DLD1 (cell line): ENCODE results near the gene GCLC.
"Not testable (repeated sequence)": the region's sequence is repeated elsewhere in the genome, so short reads cannot be mapped to it uniquely, and the experiment has no call there.

Source experiments
- in situ Hi-C: cut with HindIII; loops from 2 replicates; pipeline ENCODE4 v1.10.0; 2017; ENCODE audit warnings: low sequenced_read_pairs

GCLC gene

DNA sequence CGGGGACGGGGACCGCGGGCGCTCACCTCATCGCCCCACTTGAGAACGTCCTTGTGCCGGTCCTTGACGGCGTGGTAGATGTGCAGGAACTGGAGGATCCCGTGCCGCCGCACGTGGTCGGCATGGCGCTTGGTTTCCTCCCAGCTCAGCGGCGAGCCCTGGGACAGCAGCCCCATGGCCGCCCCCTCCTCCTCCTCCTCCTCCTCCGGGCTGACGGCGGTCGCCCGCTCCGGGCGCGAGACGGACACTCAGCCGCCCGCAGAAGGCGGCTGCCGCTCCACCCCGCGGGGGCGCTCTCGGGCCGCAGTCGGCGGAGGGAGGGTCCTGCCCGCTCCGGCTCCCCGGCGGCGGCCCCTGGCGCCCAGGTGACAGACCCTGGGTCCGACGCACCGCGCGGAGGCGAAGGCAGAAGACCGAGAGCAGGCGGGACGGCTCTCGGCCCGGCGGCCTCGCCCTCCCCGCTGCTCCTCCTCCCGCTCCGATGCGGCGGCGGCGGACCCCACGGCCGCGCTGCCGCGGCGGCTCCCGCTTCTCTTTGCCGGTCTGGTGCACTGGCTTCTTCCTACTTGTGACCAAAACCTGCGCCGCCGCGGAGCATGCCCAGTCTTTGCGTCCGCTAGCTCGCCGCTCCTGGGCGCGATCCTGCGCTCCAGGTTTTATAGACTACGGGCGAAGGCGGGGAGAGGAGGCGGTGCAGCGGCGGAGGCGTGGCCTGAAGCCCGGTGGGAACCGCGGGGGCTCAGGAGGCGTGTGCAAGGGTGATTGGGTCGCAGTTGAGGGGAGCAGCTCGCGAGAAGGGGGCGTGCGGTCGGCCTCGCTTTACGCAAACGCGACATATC, at the start of gene GCLC:
Gene GCLC (minus strand): TSS at position 632 of the 839 bp plus-strand sequence. CDS start 456 bp downstream, at position 176.
- in situ Hi-C loops = no loop called here

DNA sequence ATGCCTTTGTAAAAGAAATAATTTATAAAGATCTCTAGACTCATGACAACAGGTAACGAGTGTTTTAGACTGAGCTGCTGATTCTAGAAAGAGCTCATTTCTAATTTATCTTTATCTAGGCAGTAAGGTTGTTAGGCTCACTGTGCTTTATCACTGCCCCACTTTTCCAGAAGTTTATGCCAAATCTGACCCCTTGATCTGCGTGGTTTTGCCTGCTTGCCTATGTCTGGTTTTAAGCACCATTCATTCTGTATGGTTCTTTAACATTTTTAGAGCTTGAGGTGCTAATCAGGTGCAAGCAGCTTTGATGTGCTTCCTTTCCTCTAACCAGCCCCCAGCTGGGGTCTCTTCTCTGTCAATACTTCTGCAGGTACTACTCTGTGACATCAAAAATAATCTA, 49.7 kb upstream of the GCLC start:
- in situ Hi-C loops = no loop called here

GRCh38 chr6:53593001-53593488, 48.1 kb upstream of the GCLC start:
- in situ Hi-C loops = no loop called here

DNA sequence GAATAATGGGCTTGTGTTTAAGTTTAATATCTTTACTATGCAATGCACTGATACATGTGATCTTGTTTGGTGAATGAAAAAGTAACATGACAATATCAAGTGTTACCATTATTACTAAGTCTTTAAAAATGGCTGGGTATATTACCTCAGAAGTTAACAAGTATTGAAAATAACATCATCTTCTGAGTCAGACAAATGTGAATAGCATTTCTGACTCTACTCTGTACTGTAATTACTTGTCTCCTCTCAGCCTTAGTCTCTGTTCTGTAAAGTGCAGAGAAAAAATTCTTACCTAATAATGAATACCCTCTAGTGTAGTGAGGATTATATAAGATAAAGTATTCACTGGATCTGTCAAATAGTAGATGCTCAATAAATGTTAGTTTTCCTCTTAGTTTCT, 47.0 kb upstream of the GCLC start:
- in situ Hi-C loops = no loop called here

- in situ Hi-C loops = loop anchor here (10.0 kb wide), 1 partner anchor 84 kb away; no protein-coding TSS in a partner anchor
Measured at GRCh38 chr6:53588816-53589509, 44.1 kb upstream of the GCLC start.

GRCh38 chr6:53587291-53587690, 42.4 kb upstream of the GCLC start:
- in situ Hi-C loops = loop anchor here (10.0 kb wide), 1 partner anchor 82 kb away; no protein-coding TSS in a partner anchor

DNA sequence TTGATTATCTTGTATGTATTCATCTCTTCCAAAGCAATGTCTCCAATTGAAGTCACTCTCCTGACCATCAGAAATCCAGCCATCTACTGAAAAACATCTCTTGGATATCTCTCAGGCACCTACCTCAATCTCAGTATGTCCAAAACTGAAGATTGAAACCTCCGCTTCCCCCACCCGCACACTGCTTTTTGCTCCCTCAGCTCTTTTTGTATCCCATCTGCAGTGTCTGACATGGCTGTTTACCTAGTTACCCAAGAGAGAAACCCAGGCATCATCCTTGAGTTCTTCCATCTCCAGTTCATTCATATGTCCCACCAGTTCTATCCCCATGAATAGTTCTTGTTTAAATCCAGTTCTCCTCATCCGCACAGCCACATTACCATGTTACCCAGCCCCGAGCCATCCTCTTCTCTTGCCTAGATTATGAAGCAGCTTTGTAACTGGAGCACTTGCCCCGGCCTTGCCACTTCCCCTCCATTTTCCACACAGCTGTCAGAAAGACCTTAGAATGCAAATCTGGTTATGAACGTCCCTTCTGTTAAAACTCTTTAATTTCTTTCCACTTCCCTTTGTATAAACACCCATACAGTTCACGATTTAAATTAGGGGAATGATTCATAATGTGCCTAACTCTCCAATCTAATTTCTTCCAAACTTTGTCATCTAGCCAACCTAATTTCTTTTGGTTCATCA, 40.5 kb upstream of the GCLC start:
- in situ Hi-C loops = loop anchor here (10.0 kb wide), 1 partner anchor 81 kb away; no protein-coding TSS in a partner anchor

DNA sequence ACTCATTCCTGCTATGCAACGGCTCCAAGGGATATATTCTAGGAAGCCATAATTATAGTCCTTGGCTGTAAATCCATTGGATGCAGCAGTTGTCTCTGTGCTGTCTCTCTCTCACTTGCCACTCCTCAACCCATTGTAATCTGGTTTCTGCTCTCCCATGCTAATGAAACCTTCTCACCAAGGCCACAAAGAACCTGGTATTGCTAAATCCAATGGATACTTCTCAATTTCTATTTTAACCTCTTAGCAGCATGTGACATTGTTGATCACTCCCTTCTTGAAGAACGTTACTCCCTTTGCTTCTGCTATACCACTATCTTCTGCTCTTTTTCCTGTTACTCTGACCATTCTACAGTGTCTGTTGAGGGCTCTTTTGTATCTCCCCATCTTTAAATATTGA, 39.8 kb upstream of the GCLC start:
- in situ Hi-C loops = loop anchor here (10.0 kb wide), 1 partner anchor 80 kb away; no protein-coding TSS in a partner anchor

GRCh38 chr6:53583451-53583850, 38.5 kb upstream of the GCLC start:
- in situ Hi-C loops = loop anchor here (10.0 kb wide), 1 partner anchor 79 kb away; no protein-coding TSS in a partner anchor

GRCh38 chr6:53582963-53583362, 38.1 kb upstream of the GCLC start:
- in situ Hi-C loops = loop anchor here (10.0 kb wide), 1 partner anchor 78 kb away; no protein-coding TSS in a partner anchor

DNA sequence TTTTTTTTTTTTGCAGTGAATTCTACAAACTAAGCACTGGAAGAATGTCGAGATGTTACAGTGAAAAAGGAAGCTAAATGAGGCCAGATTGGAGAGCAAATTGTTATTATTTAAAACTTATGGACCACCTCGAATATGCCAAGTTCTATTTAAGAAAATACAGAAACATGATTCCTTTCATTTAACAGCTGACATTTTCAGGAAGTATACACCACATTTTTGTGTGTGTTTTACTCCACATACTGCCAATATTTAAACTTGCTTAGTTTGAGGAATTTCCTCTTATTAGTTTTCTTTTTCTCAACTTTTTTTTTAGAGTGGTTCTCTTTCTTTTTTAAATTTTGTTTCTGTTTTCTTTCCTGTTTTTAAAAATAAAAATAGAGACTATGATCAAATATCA, 37.0 kb upstream of the GCLC start:
- in situ Hi-C loops = loop anchor here (10.0 kb wide), 1 partner anchor 77 kb away; no protein-coding TSS in a partner anchor

GRCh38 chr6:53581173-53581773, 36.4 kb upstream of the GCLC start:
- in situ Hi-C loops = loop anchor here (10.0 kb wide), 1 partner anchor 76 kb away; no protein-coding TSS in a partner anchor

- in situ Hi-C loops = no loop called here
Measured at GRCh38 chr6:53579338-53579737, 34.4 kb upstream of the GCLC start.

GRCh38 chr6:53578371-53578770, 33.5 kb upstream of the GCLC start:
- in situ Hi-C loops = no loop called here

GRCh38 chr6:53573299-53573698, 28.4 kb upstream of the GCLC start:
- in situ Hi-C loops = no loop called here

GRCh38 chr6:53572379-53572778, 27.5 kb upstream of the GCLC start:
- in situ Hi-C loops = not testable (repeated sequence)

GRCh38 chr6:53568776-53569616, 24.1 kb upstream of the GCLC start:
- in situ Hi-C loops = no loop called here

- in situ Hi-C loops = no loop called here
Measured at GRCh38 chr6:53567701-53568100, 22.8 kb upstream of the GCLC start.

GRCh38 chr6:53566755-53567154, 21.9 kb upstream of the GCLC start:
- in situ Hi-C loops = no loop called here

DNA sequence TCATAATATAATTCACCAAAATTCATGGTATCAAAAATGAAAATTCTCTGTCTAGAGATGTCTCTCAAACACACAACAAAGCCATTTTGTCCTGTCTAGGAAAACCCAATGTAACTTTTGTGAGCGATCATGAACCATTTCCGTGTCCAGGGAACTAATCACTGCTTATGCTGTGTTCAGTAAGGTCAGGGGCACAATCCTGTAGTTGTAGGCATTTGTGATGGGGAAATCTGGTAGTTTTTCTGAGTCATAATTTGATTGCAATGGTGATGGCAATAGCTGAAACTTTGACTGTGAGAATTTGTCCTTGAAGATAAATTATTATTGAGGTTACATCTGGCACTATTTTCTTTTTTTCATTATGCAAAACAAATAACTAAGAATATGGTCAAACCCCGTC, 21.0 kb upstream of the GCLC start:
- in situ Hi-C loops = no loop called here
